RWPE2 (cell line): ENCODE data around the gene UBE3C.

Source experiments
- ATAC-seq: fragments of 200-7000 bp; cut with Tn5 transposase; 3 replicates; pipeline ENCODE4 v1.9.1; 2021; ENCODE audit warnings: low read depth
- DNase-seq: peaks from one replicate; pipeline ENCODE4 v3.0.0-alpha.2; 2020; ENCODE audit warnings: low spot score
- H3K27ac ChIP-seq: fragments of 450-650 bp; 2 replicates; pipeline ENCODE4 v1.5.1; 2017; ENCODE audit warnings: mild to moderate bottlenecking; ENCODE audit not compliant: poor library complexity, severe bottlenecking
- H3K27me3 ChIP-seq: fragments of 250-450 bp; sonication (Bioruptor Pico); 2 replicates; pipeline ENCODE4 v1.5.1; 2021; ENCODE audit warnings: mild to moderate bottlenecking, moderate library complexity; ENCODE audit not compliant: insufficient read depth, poor library complexity, severe bottlenecking
- H3K36me3 ChIP-seq: fragments of 250-450 bp; sonication (Bioruptor Pico); 2 replicates; pipeline ENCODE4 v1.5.1; 2020; ENCODE audit warnings: low read depth, mild to moderate bottlenecking, moderate library complexity
- H3K4me1 ChIP-seq: fragments of 250-450 bp; sonication (Bioruptor Pico); 2 replicates; pipeline ENCODE4 v1.5.1; 2021; ENCODE audit warnings: mild to moderate bottlenecking, moderate library complexity; ENCODE audit not compliant: insufficient read depth, poor library complexity, severe bottlenecking
- H3K4me3 ChIP-seq: fragments of 250-450 bp; sonication (Bioruptor Pico); 2 replicates; pipeline ENCODE4 v1.5.1; 2021; ENCODE audit warnings: mild to moderate bottlenecking, moderate library complexity; ENCODE audit not compliant: severe bottlenecking
- H3K9me3 ChIP-seq: fragments of 250-450 bp; sonication (Bioruptor Pico); 2 replicates; pipeline ENCODE4 v1.5.1; 2021; ENCODE audit warnings: mild to moderate bottlenecking, moderate library complexity; ENCODE audit not compliant: severe bottlenecking
- CTCF ChIP-seq: fragments of 450-650 bp; IDR thresholded peaks from one replicate; pipeline ENCODE4 v1.5.1; 2017; ENCODE audit warnings: mild to moderate bottlenecking, moderate library complexity; ENCODE audit not compliant: poor library complexity, severe bottlenecking

Gene UBE3C

GRCh38 chr7:157299613-157300368 lies 161.1 kb downstream of the UBE3C start:
- peak; percentile 88 for DNase-seq
- H3K4me3 ChIP-seq = no peak overlapping the region
- TF ChIP-seq CTCF = peak; percentile 40

GRCh38 chr7:157300369-157300825 lies 161.7 kb downstream of the UBE3C start:
- H3K27me3 ChIP-seq = no peaks in the 10 kb centered on the region
- no peak for DNase-seq
- TF ChIP-seq CTCF = no peak
- H3K4me1 ChIP-seq = peaks cover 7% of the 10 kb centered on the region
- no peaks in the 10 kb centered on the region for H3K36me3 ChIP-seq
- ATAC-seq = no peak
- H3K9me3 ChIP-seq = no peaks in the 10 kb centered on the region
- no peak overlapping the region for H3K4me3 ChIP-seq
- peak overlapping the region; percentile 70 for H3K27ac ChIP-seq

More at GRCh38 chr7:157299613-157300368, 161.1 kb downstream of the UBE3C start:
- Histone ChIP-seq H3K27me3 (no peaks in the 10 kb centered on the region), H3K27ac (peak overlapping the region; percentile 70), H3K9me3 (no peaks in the 10 kb centered on the region), H3K36me3 (no peaks in the 10 kb centered on the region), H3K4me1 (peaks cover 7% of the 10 kb centered on the region)
- peak; percentile 88 for ATAC-seq

GRCh38 chr7:157301610-157302120 lies 162.9 kb downstream of the UBE3C start:
- Histone ChIP-seq H3K4me3 (no peak overlapping the region), H3K27me3 (no peaks in the 10 kb centered on the region), H3K36me3 (no peaks in the 10 kb centered on the region), H3K4me1 (peaks cover 7% of the 10 kb centered on the region), H3K27ac (peak overlapping the region; percentile 70), H3K9me3 (no peaks in the 10 kb centered on the region)
- TF ChIP-seq CTCF = no peak
- DNase-seq = no peak
- no peak for ATAC-seq

- Histone ChIP-seq H3K27ac (peak overlapping the region; percentile 99), H3K9me3 (no peaks in the 10 kb centered on the region), H3K27me3 (no peaks in the 10 kb centered on the region), H3K36me3 (no peaks in the 10 kb centered on the region), H3K4me1 (peaks cover 22% of the 10 kb centered on the region), H3K4me3 (no peak overlapping the region)
- no peak for TF ChIP-seq CTCF
- DNase-seq (no peak), ATAC-seq (no peak)
Observed at GRCh38 chr7:157306846-157307838, 168.4 kb downstream of the UBE3C start.
